Measurements from ENCODE around the gene SLC8A1. TPM values are rescaled to one million over a fixed set of nuclear protein-coding genes. Genes with fewer than 3 reads are reported as not detected.

SLC8A1 gene
- total RNA-seq, 1 experiment from 2014 or later, result 1.7 TPM

- Histone ChIP-seq H3K4me2 (ENCODE audit: insufficient read depth, insufficient read length, low read length) (no peak overlapping the region), H3K79me1 (ENCODE audit: insufficient read depth, low read depth, low read length, poor library complexity, severe bottlenecking) (no peaks in the 10 kb centered on the region), H2BK15ac (ENCODE audit: low read depth, low read length) (no peak overlapping the region), H3K4ac (ENCODE audit: low read depth, low read length) (no peak overlapping the region), H3K27me3 (ENCODE audit: insufficient read depth, low read length) (no peaks in the 10 kb centered on the region), H2AFZ (ENCODE audit: low read length) (no peak overlapping the region), H3K4me1 (ENCODE audit: insufficient read depth, low read length) (no peaks in the 10 kb centered on the region), H3K79me2 (ENCODE audit: insufficient read depth, low read length) (no peaks in the 10 kb centered on the region), H3K9me3 (ENCODE audit: control insufficient read depth, low read depth, low read length) (no peaks in the 10 kb centered on the region), H2BK5ac (ENCODE audit: insufficient read length, low read length) (no peak overlapping the region), H4K5ac (ENCODE audit: insufficient read length, low read depth, low read length) (no peak overlapping the region), H3K18ac (ENCODE audit: insufficient read length, low read depth, low read length) (no peak overlapping the region), H3K23me2 (ENCODE audit: insufficient read length, low read depth, low read length, poor library complexity, severe bottlenecking) (no peaks in the 10 kb centered on the region), H2BK12ac (ENCODE audit: insufficient read length, low read depth, low read length) (no peak overlapping the region), H4K8ac (replicated peaks; ENCODE audit: insufficient read length, low read depth, low read length) (no peak overlapping the region), H4K20me1 (ENCODE audit: control insufficient read depth, insufficient read depth, insufficient read length) (no peaks in the 10 kb centered on the region), H3K9ac (ENCODE audit: extremely low read depth, insufficient read length, low read length) (no peak overlapping the region), H3K56ac (ENCODE audit: insufficient read length, low read depth, low read length) (no peak overlapping the region), H3K27ac (ENCODE audit: insufficient read length, low read depth, low read length) (no peak overlapping the region), H3K23ac (ENCODE audit: insufficient read length, low read depth, low read length) (no peak overlapping the region), H3T11ph (ENCODE audit: low read length) (no peak overlapping the region), H4K91ac (ENCODE audit: insufficient read length, low read depth, low read length) (no peak overlapping the region), H2AK5ac (ENCODE audit: insufficient read length, low read length) (no peak overlapping the region), H2BK20ac (ENCODE audit: low read depth, low read length, poor library complexity, severe bottlenecking) (no peak overlapping the region), H3K14ac (ENCODE audit: insufficient read depth, low read length) (no peak overlapping the region), H2BK120ac (ENCODE audit: low read depth, low read length, poor library complexity, severe bottlenecking) (no peak overlapping the region)
- Mint-ChIP-seq H3K36me3 (ENCODE audit: insufficient read depth in 1 of 3, low read depth in 3 of 3) (no peaks in the 10 kb centered on the region), H3K4me1 (no peaks in the 10 kb centered on the region), H3K27me3 (ENCODE audit: low read depth) (no peaks in the 10 kb centered on the region), H3K27ac (peak overlapping the region in 1 of 3 experiments; percentile 69; a peak in 1 of 7 replicates), H3K9me3 (no peaks in the 10 kb centered on the region), H3K4me3 (no peak overlapping the region)
- no peak for DNase-seq
- TF ChIP-seq CTCF (conservative IDR thresholded peaks at IDR 0.05), result no peak
- WGBS (ENCODE audit: extremely low coverage, insufficient read length, low lambda C conversion rate), result no CpG with 5 or more reads among the region's 5 CpGs
Measured at GRCh38 chr2:40348038-40348437, 103.9 kb downstream of the SLC8A1 start.

All from H9 (cell line).